ENCODE data around the gene SIGLEC15.
"Not testable (repeated sequence)": the region's sequence is repeated elsewhere in the genome, so short reads cannot be mapped to it uniquely, and the experiment has no call there.

The SIGLEC15 gene

DNA sequence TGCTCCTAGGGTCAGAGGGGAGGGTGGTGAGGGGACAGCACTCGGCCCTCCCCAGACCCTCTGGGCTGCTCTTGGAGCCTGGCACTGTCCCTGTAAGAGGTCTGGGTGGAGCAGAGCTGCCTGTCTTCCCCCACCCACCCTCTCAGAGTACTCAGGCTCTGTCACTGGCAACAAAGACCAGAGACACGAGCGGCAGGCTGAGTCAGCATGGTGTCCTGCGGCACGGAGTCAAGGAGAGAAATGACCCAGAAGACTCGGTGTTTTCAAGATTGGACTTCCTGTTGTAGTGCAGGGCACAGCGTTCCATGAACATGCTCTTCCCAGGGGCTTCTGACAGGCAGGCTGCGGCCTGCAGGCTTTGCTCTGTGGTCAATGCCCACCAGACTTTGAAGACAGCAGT lies 19.9 kb downstream of the SIGLEC15 start:
- no peak overlapping the region for H3K4me3 ChIP-seq (ENCODE audit: low read depth, low read length)
- TF ChIP-seq, protein P1, sequence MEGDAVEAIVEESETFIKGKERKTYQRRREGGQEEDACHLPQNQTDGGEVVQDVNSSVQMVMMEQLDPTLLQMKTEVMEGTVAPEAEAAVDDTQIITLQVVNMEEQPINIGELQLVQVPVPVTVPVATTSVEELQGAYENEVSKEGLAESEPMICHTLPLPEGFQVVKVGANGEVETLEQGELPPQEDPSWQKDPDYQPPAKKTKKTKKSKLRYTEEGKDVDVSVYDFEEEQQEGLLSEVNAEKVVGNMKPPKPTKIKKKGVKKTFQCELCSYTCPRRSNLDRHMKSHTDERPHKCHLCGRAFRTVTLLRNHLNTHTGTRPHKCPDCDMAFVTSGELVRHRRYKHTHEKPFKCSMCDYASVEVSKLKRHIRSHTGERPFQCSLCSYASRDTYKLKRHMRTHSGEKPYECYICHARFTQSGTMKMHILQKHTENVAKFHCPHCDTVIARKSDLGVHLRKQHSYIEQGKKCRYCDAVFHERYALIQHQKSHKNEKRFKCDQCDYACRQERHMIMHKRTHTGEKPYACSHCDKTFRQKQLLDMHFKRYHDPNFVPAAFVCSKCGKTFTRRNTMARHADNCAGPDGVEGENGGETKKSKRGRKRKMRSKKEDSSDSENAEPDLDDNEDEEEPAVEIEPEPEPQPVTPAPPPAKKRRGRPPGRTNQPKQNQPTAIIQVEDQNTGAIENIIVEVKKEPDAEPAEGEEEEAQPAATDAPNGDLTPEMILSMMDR (conservative IDR thresholded peaks at IDR 0.05; ENCODE audit: low read depth, low read length), result no peak
- peak; percentile 31 for DNase-seq (ENCODE audit: low read depth)

DNA sequence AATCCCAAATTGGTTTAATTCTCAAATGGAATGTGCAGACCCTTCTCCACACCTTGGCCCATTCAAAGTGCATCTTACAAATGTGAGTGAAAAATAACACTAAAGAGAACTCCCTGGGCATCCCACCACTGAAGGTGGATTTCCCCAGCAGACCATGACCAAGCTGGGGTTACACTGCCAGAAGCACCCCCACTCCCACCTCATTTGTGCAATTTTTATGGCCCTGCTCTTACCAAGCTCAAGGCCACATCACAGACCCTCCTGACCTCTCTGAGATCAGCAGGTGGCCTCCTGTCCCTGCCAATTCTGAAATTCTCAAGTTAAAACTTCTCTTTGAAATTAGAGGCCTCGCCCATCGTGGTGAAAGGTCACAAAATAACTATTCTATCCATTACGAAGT lies 21.6 kb downstream of the SIGLEC15 start:
- H3K4me3 ChIP-seq (ENCODE audit: low read depth, low read length), result no peak overlapping the region
- no peak for DNase-seq (ENCODE audit: low read depth)
- TF ChIP-seq, protein P1 (conservative IDR thresholded peaks at IDR 0.05; ENCODE audit: low read depth, low read length), result no peak

DNA sequence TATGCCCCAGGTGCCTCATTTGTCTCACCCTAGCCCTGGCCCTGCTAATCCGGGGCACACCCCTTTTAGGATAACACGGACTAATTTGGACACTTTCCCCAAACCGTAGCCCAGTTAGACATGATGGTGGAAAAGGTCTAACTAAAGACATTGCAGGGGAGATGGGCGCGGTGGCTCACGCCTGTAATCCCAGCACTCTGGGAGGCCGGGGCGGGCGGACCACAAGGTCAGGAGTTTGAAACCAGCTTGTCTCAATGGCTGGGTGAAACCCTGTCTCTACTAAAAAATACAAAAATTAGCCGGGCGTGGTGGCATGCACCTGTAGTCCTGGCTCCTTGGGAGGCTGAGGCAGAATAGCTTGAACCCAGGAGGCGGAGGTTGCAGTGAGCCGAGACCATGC lies 23.2 kb downstream of the SIGLEC15 start:
- not testable (repeated sequence) for DNase-seq (ENCODE audit: low read depth); H3K4me3 ChIP-seq (ENCODE audit: low read depth, low read length)

GRCh38 chr18:45849529-45849928 lies 24.1 kb downstream of the SIGLEC15 start:
- no peak overlapping the region for H3K4me3 ChIP-seq (ENCODE audit: low read depth, low read length)
- TF ChIP-seq, protein P1 (conservative IDR thresholded peaks at IDR 0.05; ENCODE audit: low read depth, low read length), result no peak
- DNase-seq (ENCODE audit: low read depth), result no peak

DNA sequence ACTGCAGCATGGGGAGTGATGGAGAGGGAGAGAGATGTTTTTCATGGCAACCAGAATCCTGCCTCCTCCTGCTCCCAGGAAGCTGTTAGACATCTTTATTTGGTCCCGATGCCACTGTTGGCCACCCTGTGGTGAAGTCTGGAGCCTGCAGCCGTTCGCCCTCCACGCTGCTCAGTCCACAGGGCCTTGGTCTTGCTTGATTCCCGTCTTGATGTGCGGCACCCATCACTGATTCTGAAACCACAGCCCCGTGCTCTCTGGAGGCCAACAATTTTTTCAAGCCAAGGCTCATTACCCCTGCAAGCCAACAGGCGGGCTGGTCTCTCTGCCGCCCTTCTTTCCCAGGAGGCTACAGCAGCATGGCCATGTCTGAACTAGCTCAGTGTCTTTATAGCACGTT lies 24.5 kb downstream of the SIGLEC15 start:
- DNase-seq (ENCODE audit: low read depth), result peak; percentile 40
- no peak overlapping the region for H3K4me3 ChIP-seq (ENCODE audit: low read depth, low read length)
- TF ChIP-seq, protein P1 (conservative IDR thresholded peaks at IDR 0.05; ENCODE audit: low read depth, low read length), result peak; percentile 63

DNA sequence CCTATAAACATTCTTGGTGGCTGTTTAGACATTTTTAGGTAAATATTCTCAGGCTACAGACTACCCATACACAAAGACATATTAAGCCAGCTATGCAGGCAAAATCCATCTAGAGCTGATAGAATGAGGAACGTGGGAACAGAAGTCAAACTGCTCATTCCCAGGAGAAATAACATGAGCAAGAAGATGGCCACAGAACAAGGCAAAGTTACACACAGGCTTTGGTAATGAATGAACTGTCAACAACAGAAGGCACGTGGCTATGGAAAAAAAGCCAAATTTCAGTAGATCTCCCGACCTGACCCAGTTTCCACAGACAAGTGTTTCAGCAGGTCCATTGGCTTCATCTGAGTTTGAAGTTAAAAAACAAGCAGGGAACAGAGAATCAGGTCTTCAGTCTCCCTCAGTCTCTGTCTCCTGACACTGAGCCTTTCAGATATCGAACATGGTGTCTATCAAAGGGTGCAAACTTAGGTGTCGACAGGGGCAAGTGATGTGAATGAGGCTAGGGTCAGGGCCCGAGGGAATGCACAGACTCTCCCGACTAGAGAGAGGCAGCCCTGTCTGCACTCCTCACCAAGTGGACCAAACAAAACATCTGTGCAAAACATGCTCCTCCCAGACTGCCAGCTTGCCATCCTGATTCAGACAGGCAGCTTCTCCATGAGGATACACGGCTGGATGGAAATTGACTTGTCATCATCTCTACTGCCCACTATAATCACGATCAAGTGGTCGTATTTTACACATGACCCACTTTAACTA lies 25.9 kb downstream of the SIGLEC15 start:
- TF ChIP-seq, protein P1 (conservative IDR thresholded peaks at IDR 0.05; ENCODE audit: low read depth, low read length), result no peak
- H3K4me3 ChIP-seq (ENCODE audit: low read depth, low read length), result no peak overlapping the region
- DNase-seq (ENCODE audit: low read depth), result no peak

GRCh38 chr18:45852631-45853030 lies 27.2 kb downstream of the SIGLEC15 start:
- H3K4me3 ChIP-seq (ENCODE audit: low read depth, low read length), result no peak overlapping the region
- TF ChIP-seq, protein P1 (conservative IDR thresholded peaks at IDR 0.05; ENCODE audit: low read depth, low read length), result no peak

More at GRCh38 chr18:45852631-45853030, 27.2 kb downstream of the SIGLEC15 start:
- no peak for DNase-seq (ENCODE audit: low read depth)

All from choroid plexus epithelial cell (primary cell).